Embryonic facial prominence (tissue), 1 donor: ENCODE measurements around the gene DEPDC7.
"Not testable (repeated sequence)": the region's sequence is repeated elsewhere in the genome, so short reads cannot be mapped to it uniquely, and the experiment has no call there.

Source experiments
- DNase-seq: peaks from one replicate; pipeline ENCODE4 v3.0.0-alpha.2; 2016; ENCODE audit errors: extremely low spot score

DEPDC7 gene

DNA sequence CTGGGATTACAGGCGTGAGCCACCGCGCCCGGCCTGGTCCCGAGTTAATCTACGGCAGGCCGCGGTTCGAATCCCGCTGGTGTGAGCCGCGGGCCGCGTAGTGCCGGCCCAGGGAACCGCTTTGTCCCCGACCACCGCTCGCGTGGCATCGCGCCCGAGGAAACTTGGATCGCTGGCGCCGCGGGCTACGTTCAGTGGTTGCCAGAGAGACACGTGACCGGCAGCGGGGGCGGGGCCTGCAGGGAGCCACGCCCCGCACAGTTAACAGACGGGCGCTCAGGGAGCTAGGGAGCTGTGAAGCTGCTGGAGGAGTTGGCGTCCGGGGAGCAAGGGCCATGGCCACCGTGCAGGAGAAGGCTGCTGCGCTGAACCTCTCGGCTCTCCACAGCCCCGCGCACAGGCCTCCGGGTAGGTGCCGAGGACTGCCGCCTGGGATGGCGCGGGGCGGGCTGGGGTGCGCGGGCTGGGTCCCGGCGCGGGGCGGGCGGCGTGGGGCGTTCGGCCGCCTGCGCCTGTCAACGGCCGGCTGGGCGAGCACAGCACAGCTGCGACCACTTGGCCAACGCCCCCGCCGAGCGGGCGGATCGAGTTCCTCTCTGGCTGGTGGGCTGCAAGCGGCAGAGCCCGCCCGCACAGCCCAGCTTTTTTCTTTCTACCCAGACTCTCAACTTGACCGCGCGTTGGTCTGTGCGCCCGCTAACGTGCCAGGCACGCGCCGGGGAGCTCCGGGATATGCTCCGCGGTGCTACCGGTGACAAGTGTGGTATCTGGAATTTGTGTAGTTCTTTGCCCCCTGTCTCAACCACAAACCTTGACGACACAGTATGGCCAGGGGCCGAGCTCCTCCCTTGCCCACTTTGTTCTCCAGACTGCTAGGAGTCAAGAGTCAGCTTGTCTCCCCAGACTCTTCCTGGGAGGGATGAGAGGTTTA is at the start of gene DEPDC7:
Gene DEPDC7, plus strand, starts transcription at position 258 of the 931 bp plus-strand sequence. Its CDS starts 78 bp downstream, at position 336.
- DNase-seq, result peak; percentile 72

DNA sequence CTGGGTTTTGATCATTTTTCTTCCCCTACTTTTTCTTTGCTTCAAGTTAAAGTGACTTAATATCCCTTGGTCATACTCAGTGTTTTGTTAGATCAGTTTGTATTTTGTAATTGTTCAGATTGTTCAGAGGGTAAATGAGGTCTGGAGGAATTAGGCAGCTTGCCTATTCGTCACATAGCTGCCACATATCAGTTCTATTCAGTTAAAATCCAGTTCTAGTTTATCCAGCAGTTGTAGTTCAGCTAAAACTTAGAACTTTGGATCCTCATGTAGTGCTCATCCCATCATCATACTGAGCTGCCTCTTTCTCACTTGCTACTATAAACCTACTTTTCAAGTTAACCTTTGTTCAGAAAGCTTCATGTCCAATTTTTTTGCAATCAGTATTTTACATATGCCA is 47.1 kb upstream of the DEPDC7 start:
- no peak for DNase-seq

DNA sequence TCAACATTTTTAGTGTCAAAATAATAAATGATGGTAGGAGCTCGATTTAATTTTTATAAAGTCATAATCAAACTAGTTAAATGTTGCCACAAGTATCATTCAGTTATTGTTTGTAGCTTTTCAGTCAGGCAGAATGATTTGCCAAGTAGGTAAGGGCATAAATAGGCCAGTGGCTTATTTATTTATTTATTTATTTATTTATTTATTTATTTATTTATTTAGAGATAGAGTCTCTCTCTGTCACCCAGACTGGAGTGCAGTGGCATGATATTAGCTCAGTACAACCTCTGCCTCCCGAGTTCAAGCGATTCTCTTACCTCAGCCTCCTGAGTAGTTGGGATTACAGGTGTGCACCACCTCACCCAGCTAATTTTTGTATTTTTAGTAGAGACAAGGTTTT is 43.4 kb upstream of the DEPDC7 start:
- not testable (repeated sequence) for DNase-seq

DNA sequence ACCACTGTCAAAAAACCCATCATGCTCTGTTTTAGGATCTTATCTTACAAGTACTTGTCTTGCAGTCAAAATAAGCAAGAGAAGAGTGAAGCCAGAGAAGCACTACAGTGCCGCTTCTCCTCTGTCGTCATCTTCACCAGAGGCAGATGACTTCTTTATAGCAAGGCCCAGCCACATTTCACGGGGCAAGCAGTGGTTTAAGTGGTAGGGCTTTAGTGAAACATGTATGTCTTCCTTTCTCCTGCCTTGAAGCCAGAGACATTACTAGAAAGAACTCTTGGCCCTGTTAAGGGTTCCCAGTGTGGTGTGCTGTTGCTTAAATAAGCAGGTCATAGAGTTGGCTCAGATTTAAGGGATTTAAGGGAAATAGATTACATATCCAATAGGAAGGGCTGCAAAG is 42.9 kb upstream of the DEPDC7 start:
- no peak for DNase-seq

DNA sequence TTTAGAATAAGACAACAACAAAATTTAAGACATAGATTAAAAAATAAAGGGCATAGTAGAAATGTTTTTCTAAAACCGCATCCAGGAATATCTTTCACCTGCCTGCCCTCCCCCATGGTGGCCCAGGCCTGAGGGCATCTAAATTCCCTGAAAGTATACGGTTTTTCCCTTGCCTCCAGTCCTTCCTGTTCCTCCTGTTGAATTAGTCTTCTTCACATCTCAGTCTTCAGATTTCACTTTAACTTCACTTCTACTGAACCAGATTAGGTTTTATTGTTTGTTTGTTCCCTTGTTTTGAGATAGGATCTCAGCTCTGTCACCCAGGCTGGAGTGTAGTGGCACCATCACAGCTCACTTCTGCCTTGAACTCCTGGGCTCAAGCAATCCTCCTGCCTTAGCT is 33.1 kb upstream of the DEPDC7 start:
- DNase-seq, result no peak

DNA sequence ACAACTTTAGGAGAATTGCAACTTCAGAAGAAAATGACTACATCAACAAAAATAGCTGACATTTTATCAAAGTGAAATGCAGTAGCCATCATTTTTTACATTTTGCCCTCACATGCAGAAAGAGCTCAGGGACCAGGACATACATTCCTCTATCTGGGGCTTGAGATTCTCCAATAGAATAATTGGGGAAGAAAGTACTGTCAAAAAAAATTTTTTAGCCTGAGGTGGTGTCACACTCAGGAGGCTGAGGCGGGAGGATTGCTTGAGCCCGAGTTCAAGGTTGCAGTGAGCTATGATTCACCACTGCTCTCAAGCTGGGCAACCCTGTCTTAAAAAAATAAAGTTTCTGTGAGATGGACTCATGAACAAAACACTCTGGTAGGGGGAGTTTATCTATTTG is 32.2 kb upstream of the DEPDC7 start:
- no peak for DNase-seq

DNA sequence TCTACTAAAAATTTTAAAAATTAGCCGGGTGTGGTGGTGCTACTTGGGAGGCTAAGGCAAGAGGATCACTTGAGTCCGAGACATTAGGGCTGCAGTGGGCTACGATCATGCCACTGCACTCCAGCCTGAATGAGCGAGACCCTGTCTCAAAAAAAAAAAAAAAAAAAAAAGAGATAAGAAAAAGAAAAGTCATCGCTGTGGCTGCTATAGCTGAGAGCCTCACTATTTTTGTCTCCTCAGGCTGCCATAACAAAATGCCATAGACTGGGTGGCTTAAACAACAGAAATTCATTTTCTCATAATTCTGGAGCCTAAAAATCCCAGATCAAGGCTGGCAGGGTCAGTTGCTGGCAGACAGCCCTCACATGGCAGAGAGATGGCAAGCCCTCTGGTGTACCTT is 30.1 kb upstream of the DEPDC7 start:
- DNase-seq, result no peak

DNA sequence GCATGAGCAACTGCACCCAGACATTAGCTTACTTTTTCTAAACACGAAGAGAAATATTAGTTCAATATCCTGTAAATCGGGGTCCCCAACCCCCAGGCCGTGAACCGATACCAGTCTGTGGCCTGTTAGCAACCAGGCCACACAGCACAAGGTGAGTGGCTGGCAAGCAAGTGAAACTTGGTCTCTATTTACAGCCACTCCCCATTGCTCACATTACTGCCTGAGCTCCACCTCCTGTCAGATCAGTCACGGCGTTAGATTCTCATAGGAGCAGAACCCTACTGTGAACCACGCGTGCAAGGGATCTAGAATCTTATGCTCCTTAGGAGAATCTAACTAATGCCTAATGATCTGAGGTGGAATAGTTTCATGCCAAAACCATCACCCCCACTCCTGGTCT is 27.8 kb upstream of the DEPDC7 start:
- DNase-seq, result no peak

DNA sequence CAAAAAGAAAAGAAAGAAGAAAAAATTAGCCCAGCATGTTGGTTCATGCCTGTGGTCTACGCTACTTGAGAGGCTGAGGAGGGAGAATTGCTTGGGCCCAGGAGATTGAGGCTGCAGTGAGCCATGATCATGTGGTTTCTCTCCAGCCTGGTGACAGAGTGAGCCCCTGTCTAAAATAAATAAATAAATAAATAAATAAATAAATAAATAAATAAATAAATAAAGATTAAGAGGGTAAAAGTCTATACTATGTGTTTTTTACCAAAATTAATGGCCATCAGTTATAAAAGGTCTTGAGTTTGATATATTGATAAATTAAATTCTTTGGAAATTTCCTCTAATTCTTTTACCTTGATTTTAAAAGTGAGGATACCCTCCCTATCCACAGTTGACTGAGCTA is 25.2 kb upstream of the DEPDC7 start:
- no peak for DNase-seq

DNA sequence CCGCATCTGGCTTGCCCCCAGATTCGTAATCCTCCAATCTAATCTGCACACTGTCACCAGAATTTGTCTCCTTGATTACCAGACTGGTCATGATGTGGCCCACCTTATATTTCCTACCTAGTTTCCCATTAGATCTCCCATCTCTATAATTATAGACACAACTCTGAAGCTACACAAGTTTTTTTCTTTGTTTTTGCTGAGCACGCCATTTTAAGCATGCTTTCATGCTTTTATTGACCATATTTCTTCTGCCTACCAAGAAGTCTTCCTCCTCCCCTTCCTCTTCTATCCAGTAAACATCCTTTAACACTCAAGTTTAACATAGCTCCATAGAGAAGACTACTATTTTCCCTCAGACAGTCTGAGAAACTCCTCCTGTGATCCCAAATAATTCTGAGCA is 24.3 kb upstream of the DEPDC7 start:
- DNase-seq, result no peak

DNA sequence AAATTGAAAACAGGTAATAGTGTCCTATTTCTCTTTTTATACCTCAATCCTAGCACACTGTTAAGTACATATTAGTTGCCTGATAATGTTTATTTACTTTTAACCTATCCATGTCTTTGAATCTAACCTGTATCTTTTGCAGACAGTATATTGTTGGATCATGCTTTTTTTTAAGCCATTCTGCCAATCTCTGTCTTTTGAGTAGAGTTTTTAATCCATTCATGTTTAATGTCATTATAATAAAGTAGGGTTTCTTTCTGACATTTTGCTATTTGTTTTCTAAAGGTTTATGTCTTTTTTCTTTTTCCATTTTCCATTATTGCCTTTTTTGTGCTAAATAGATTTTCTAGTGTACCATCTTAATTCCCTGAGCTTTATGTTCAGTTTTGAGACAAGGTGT is 23.8 kb upstream of the DEPDC7 start:
- DNase-seq, result no peak

DNA sequence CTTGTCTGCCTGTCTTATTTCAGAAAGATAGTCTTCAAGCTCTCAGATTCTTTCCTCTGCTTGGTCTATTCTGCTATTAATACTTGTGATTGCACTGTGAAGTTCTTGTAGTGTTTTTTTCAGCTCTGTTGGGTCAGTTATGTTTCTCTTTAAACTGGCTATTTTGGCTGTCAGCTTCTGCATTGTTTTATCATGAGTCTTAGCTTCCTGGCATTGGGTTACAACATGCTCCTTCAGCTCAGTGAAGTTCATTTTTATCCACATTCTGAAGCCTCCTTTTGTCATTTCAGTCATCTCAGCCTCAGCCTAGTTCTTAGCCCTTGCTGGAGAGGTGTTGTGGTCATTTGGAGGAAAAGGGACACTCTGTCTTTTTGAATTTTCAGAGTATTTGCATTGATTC is 15.5 kb upstream of the DEPDC7 start:
- DNase-seq, result no peak

DNA sequence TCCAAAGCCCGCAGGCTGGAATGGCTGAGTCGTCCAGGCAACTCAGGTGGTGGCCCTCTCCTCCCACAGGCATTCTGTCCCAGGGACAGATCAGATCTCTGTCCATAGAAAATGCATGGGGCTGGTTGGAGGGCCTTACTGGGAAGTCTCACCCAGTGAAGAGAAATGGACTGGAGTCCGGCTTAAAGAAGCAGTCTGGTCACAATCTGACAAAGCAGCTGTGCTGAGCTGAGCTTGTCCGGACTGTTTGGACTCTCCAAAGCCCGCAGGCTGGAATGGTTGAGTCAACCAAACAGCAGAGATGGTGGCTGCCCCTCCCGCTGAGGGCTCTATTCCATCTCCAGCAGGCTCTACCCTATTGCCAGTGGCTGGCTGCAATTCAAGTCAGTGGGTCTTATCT is 14.4 kb upstream of the DEPDC7 start:
- DNase-seq, result no peak

DNA sequence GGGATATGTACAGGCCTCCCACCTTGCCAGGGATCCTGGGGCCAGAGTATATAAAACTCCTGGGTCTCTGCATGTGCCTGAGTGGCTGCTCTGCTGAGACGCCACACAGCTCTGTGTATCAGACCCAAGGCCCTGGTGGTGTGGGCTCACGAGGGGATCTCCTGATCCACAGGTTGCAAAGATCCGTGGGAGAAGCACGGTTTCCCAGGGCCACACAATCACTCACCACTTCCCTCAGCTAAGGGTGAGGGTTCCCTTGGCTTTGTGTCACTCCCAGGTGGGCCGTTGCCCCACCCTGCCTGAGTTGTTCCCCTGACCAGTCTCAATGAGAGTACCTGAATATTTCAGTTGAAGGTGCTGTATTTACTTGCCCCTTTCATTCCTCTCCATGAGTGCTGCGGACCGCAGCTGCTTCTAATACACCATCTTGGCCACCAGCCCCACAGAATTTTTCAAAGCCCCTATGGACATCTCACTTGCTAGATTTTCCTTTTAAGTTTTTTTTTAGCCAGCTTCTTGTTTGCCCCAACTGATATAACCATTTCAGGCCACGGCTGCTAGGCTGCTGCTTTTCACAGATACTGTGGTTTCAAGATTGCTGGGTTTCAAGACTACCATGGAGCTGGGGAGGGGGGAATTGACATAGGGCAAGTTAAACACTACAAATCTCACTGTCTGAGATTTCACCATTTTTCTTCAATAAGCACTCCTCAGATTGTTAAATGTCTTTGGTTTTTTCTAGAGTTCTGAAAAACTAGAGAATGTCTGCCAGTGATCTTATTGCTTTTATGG is 13.7 kb upstream of the DEPDC7 start:
- no peak for DNase-seq

DNA sequence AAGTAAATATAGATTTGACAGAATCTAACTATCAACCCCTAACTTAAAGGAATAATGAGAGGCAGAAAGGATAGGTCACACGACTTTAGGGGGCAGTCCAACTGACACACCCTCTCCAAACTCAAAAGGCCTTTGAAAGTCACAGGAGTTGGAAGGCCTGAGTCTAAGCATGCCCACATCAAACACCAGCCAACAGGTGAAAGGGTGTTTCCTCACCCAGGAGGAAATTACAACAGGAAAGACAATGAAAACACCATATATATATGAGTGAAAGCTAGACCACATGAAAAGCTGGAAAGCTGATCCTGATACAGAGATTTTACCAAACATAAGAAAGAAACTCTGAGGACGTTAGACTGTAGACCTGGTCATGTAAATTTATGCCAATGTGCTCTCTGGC is 10.5 kb upstream of the DEPDC7 start:
- no peak for DNase-seq

DNA sequence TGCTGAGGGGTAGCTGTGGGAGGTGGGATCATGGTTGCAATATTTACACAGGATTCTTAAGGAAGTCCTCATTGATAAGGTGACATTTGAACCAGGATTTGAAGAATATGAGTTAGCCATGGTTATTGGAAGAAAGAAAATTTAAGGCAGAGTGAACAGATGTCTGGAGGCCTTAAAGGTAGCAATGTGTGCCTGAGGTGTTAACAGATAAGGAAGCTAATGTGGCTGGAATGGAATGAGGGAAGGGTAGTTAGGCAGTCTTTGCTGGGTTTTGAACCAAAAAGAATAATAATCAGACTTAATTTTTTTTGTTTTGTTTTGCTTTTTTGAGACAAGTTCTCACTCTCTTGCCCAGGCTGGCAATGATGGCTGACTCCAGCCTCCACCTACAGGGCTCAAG is 9.7 kb upstream of the DEPDC7 start:
- no peak for DNase-seq

DNA sequence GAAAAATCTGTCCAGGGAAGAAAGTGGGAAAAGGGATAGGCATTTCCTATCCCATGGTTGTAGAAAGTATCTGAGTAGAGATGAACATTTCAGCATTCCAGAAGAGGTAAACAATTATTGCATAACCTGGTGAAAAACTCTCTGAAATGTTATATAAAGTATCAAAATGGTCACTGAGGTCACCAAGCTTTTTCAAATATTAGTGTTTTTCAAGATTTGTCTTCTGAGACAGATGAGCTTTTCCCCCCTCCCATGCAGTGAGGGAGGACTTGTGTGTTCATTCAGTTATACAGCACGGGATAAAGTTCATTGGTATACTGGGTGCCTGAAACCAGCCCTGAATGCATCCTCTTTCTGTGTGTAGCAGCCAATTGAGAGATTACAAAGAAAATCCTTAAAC is 1.9 kb upstream of the DEPDC7 start:
- no peak for DNase-seq

DNA sequence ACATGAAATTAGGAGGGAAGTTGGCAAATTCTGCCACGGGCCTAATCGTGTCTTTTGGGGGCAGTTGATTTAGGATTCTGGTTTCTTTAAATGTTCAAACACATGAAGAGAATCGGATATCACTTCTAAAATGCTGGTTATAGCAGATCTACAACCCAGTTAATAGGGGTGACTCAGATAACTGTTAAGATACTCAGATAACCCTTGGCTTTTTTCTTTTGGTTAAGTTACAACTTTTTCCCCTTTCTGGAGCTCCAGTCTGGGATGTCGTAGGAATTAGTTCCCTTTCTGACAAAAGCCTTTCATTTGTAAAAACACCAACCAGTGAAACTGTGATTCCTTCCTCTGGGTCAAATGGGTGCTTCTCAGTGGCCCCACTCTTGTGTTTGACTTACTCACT is 976 bp downstream of the DEPDC7 start:
- DNase-seq, result no peak

DNA sequence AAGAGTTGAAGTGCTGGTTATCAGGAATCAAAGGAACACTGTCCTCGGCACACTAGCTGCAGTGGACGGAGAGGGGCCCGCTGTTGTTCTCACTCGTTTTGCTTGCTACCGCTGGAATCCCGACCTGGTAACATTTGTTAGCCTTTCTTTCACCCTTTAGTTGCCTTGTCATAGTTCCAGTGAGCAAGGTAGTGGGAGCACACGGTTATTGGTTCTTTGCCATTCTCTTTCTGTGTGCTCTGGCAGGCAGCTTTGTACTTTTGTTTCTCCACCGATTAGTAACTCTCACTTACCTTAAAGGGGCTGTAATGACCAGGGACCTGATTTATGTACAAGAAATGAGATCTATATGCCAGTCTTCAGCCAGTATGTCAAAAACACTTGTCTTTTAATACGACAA is 1.8 kb downstream of the DEPDC7 start:
- no peak for DNase-seq

DNA sequence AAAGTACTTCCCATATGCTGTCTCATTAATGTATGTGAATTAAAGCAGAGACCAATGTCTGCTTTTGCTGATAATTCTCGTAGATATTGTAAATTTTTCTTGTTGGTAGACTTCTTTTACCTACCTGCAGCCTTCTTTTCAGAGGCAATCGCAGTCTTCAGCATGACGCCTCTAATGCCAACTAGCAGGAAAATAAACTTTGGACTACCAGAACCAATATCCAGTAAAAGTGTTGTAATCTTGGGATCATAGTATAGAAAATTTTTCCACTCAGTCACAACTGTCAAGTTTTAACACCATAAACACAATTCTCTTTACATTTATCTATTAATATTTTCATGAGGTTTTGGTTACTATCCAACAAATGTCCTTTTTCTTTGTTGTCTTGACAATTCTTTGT is 2.3 kb downstream of the DEPDC7 start:
- DNase-seq, result no peak

DNA sequence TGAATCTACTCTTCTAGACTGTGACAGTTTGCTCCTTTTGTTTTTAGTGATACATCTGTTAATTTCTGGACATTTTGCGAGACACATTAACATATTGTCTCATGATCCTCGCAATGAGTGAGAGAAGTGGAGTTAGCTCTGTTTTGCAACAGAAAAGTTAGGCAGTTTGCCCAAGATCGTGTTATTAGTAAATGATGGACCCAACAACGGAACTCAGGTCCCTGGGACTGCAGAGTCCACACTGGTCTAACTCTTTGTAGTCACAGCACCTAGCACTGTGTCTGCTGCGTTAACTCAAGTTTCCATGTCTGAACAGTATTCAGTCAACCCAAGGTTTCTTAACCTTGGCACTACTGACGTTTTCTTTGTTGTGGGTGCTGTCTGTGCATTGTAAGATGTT is 3.2 kb downstream of the DEPDC7 start:
- no peak for DNase-seq

DNA sequence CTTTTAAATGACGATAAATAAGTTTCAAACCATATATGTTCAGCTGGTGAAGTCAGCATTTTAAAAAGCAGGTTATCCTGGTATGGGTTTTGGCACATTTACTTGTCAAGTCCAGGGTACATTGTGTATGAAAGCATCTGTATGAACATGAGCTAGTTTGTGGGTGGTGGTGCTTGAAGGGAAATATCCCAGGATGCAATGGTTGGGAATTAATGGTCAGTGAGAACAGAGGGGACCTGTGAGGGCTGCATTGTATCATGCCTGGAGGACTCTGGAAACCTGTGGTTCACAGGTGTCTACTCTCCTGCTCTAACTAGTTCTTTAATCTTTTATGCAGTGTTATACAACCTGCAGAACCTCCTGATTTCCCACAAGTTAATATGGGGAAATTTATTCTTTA is 5.8 kb downstream of the DEPDC7 start:
- no peak for DNase-seq

DNA sequence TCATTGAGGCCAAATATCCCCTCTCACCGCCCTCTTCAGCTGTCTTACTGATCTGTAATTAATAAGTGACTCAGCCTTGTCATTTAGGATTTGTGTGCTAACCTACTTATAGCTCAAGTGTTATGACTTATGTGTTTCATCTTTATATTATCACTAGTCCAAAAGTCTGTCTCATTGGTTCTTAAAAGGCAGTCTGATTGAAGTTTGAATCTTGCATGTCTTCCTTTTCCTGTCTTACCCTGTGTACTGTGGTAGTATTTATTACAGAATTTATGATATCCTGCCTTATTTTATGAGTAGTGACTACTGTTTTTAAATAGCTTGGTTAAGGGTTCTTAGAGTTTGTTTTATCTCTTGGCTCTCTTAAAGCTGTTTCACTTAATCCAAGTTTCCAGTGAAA is 6.3 kb downstream of the DEPDC7 start:
- no peak for DNase-seq
